Spleen (tissue), 11 donors: ENCODE results near the gene GRID2. TPM values are rescaled to one million over a fixed set of nuclear protein-coding genes. Genes with fewer than 3 reads are reported as not detected.

Source experiments
- DNase-seq: peaks from one replicate; pipeline ENCODE4 v3.0.0-alpha.2; 2020
- H3K27ac ChIP-seq, 8 donors: fragments of 200-600 bp; sonication (generic) in 7 of 8; 1 replicate in 4 of 8; 2 replicates in 4 of 8; pipeline versions ENCODE4 v1.5.0 to v1.8.0; 2016 to 2021; ENCODE audit warnings: inconsistent platforms in 4 of 8, mild to moderate bottlenecking in 4 of 8, moderate library complexity in 1 of 8
- H3K27me3 ChIP-seq, 7 donors: fragments of 200-600 bp; sonication (generic) in 6 of 7; replicated peaks in 1 of 7; 1 replicate in 4 of 7; 2 replicates in 3 of 7; pipeline versions ENCODE4 v1.5.0 to v1.8.0; 2016 to 2021; ENCODE audit warnings: inconsistent platforms in 3 of 7, mild to moderate bottlenecking in 1 of 7
- H3K36me3 ChIP-seq, 6 donors: fragments of 200-600 bp; sonication (generic) in 5 of 6; 1 replicate in 4 of 6; 2 replicates in 2 of 6; pipeline versions ENCODE4 v1.5.0 to v1.8.0; 2016 to 2021; ENCODE audit warnings: inconsistent platforms in 2 of 6
- H3K4me1 ChIP-seq, 6 donors: fragments of 200-600 bp; sonication (generic) in 5 of 6; 1 replicate in 3 of 6; 2 replicates in 3 of 6; pipeline versions ENCODE4 v1.5.0 to v1.8.0; 2016 to 2021; ENCODE audit warnings: inconsistent platforms in 3 of 6
- H3K4me3 ChIP-seq, 8 donors: fragments of 200-600 bp; sonication (generic) in 7 of 8; 1 replicate in 4 of 8; 2 replicates in 4 of 8; pipeline versions ENCODE4 v1.5.0 to v1.8.0; 2016 to 2021; ENCODE audit warnings: inconsistent platforms in 4 of 8, mild to moderate bottlenecking in 4 of 8, moderate library complexity in 2 of 8
- H3K9me3 ChIP-seq, 8 donors: fragments of 200-600 bp; sonication (generic) in 7 of 8; 1 replicate in 4 of 8; 2 replicates in 4 of 8; pipeline versions ENCODE4 v1.5.0 to v1.8.0; 2016 to 2021; ENCODE audit warnings: inconsistent platforms in 4 of 8
- POLR2A ChIP-seq, 3 donors: fragments of 450-650 bp; IDR thresholded peaks; one replicate each; pipeline ENCODE4 v1.5.1; 2017; ENCODE audit warnings: antibody characterized with exemption in 3 of 3, mild to moderate bottlenecking in 1 of 3
- POLR2AphosphoS5 ChIP-seq, 3 donors: sonication (generic); formaldehyde crosslinking; IDR thresholded peaks; one replicate each; pipeline ENCODE4 v1.5.1; 2017; ENCODE audit warnings: antibody characterized with exemption in 3 of 3
- WGBS, 5 donors: extraction: QIAGEN DNeasy Blood & Tissue Kit in 3 of 5; methylation state at CpG; one replicate each; pipeline versions ENCODE4 v1.1.5 to v1.1.7; 2013 to 2018; 5-methylcytosine and 5-hydroxymethylcytosine counted together
- intact Hi-C: fragments of 100-400 bp; cut with DNase I; formaldehyde crosslinking; loops from one replicate; pipeline ENCODE4 v1.15.0; 2023; ENCODE audit warnings: low total_unique reads
- polyA plus RNA-seq, 3 donors: library from polyadenylated mRNA; stranded (reverse); fragments of 200-250 nt; gene quantifications; one replicate each; pipeline ENCODE4 v1.2.1, GENCODE V29; 2013
- total RNA-seq, 7 donors: library from RNA; depleted of rRNA in 3 of 7; stranded (reverse); fragments of >200 nt in 3 of 7; fragmentation: NEBNext Ultra II Directional in 4 of 7; extraction: Animal tissue kit (Norgen Biotek cat#: 25700) in 4 of 7; gene quantifications; one replicate each; pipeline versions ENCODE4 v1.1.0 to v1.2.1, GENCODE V29; 2016 to 2021
- TF ChIP-seq, protein P1 (sequence below), 11 experiments: fragments of 200-600 bp in 7 of 11; fragments of 450-650 bp in 4 of 11; sonication (generic) in 4 of 11; IDR thresholded peaks in 8 of 11; conservative IDR thresholded peaks in 3 of 11; 1 replicate in 7 of 11; 2 replicates in 4 of 11; pipeline versions ENCODE4 v1.4.0 to v1.8.0; 2016 to 2021; ENCODE audit warnings: antibody characterized with exemption in 11 of 11, inconsistent platforms in 4 of 11, mild to moderate bottlenecking in 1 of 11
- donor health status: healthy with polysubstance abuse.
- donor health status: DM: no; HTN: no; CAD: no; lungs with moderate emphysema.
- donor health status: DM: no; HTN: no; CAD: no.
- donor health status: Bipolar disorder and iron deficiency.
- donor health status: healthy.
- donor health status: DM: no; HTN: no; CAD: no.
- donor health status: DM: yes; HTN: yes; CAD: no.

Gene GRID2
- total and polyA plus RNA-seq, 10 donors, result 0.03 to 0.92 (median 0.22) TPM; not detected in 4

DNA sequence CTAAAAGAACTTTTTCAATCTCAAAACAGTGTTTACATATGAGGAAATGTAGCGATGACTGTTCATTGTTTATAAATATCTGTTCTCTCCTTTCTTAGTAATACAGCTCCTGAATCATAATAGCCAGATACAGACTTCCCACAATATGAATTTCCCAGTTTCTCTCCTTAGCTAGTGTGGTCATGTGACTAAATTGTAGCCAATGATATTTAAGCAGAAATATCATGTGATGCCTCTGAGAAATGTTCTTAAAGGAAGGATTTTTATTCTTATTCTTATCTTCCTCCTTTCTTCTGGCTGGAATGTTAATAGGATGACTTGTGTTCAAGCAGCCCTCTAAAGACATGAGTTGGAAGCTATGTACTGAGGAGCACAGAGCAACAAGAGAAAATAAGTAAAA, 1141.1 kb downstream of the GRID2 start:
- Histone ChIP-seq H3K4me3 (no peak overlapping the region), H3K27me3 (no peaks in the 10 kb centered on the region), H3K4me1 (no peaks in the 10 kb centered on the region), H3K36me3 (no peaks in the 10 kb centered on the region), H3K9me3 (no peaks in the 10 kb centered on the region), H3K27ac (no peak overlapping the region)
- intact Hi-C loops, result no loop called here
- DNase-seq, result no peak
- 87 to 95% (median 94%) methylated on average over 1 of the region's 1 CpG for WGBS, 5 donors
- TF ChIP-seq, protein P1, sequence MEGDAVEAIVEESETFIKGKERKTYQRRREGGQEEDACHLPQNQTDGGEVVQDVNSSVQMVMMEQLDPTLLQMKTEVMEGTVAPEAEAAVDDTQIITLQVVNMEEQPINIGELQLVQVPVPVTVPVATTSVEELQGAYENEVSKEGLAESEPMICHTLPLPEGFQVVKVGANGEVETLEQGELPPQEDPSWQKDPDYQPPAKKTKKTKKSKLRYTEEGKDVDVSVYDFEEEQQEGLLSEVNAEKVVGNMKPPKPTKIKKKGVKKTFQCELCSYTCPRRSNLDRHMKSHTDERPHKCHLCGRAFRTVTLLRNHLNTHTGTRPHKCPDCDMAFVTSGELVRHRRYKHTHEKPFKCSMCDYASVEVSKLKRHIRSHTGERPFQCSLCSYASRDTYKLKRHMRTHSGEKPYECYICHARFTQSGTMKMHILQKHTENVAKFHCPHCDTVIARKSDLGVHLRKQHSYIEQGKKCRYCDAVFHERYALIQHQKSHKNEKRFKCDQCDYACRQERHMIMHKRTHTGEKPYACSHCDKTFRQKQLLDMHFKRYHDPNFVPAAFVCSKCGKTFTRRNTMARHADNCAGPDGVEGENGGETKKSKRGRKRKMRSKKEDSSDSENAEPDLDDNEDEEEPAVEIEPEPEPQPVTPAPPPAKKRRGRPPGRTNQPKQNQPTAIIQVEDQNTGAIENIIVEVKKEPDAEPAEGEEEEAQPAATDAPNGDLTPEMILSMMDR (IDR thresholded peaks at IDR 0.05 in 8 of 11, conservative IDR thresholded peaks at IDR 0.05 in 3 of 11), result no peak
- no peak for TF ChIP-seq POLR2AphosphoS5 (IDR thresholded peaks at IDR 0.05)
- TF ChIP-seq POLR2A (IDR thresholded peaks at IDR 0.05), result no peak

DNA sequence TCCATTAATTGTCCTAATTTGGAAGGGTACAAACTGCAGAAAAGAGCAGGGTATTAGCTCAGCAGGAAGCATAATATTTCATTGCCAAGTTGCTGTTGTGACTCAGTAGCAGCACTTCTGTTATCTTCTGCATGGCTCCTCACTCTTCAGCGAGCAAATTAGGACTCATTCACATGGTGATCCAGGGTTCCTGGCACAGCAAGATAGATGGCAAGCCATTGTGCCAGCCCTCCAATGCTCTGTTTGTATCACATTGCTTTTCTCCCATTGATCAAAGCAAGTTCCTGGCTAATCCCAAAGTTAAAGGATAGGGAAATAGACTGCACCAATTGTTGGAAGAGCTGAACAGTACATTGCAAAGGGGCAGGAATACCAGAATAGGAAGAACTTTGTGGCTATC, 1142.3 kb downstream of the GRID2 start:
- Histone ChIP-seq H3K27me3 (no peaks in the 10 kb centered on the region), H3K4me3 (no peak overlapping the region), H3K9me3 (no peaks in the 10 kb centered on the region), H3K36me3 (no peaks in the 10 kb centered on the region), H3K27ac (no peak overlapping the region), H3K4me1 (no peaks in the 10 kb centered on the region)
- TF ChIP-seq POLR2A (IDR thresholded peaks at IDR 0.05) (no peak), POLR2AphosphoS5 (IDR thresholded peaks at IDR 0.05) (no peak)
- TF ChIP-seq, protein P1 (IDR thresholded peaks at IDR 0.05 in 8 of 11, conservative IDR thresholded peaks at IDR 0.05 in 3 of 11), result no peak
- intact Hi-C loops, result no loop called here
- 64 to 88% (median 75%) methylated on average over 1 of the region's 1 CpG for WGBS, 5 donors
- DNase-seq, result no peak

DNA sequence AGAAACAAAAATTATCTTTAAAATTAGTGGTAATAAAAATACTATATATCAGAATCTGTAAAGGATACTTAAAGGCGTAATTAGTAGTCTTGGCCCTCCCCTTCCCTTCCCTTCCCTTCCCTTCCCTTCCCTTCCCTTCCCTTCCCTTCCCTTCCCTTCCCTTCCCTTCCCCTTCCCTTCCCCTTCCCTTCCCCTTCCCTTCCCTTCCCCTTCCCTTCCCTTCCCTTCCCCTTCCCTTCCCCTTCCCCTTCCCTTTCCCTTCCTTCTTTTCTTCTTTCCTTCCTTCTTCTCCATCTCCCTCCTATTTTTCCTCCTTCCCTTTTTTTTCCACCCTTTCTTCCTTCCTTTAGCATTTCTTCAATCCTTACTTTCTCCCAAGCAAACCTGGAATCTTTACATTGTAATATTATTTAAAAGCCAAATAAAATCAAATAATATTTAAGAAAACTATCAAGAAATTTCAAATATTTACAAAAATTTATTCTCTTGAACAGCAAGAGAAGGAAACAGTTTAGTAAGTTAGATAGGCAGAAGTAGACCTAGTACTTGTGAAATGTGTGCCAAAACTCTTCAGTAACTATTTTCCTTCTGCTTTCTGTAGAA, 1145.0 kb downstream of the GRID2 start:
- Histone ChIP-seq H3K9me3 (no peaks in the 10 kb centered on the region), H3K27me3 (no peaks in the 10 kb centered on the region), H3K4me1 (no peaks in the 10 kb centered on the region), H3K27ac (no peak overlapping the region), H3K36me3 (no peaks in the 10 kb centered on the region), H3K4me3 (no peak overlapping the region)
- intact Hi-C loops, result no loop called here
- WGBS, 5 donors, result 79 to 96% (median 88%) methylated on average over 1 of the region's 1 CpG
- no peak for DNase-seq
- TF ChIP-seq, protein P1 (IDR thresholded peaks at IDR 0.05 in 8 of 11, conservative IDR thresholded peaks at IDR 0.05 in 3 of 11), result no peak
- TF ChIP-seq POLR2AphosphoS5 (IDR thresholded peaks at IDR 0.05) (no peak), POLR2A (IDR thresholded peaks at IDR 0.05) (no peak)

DNA sequence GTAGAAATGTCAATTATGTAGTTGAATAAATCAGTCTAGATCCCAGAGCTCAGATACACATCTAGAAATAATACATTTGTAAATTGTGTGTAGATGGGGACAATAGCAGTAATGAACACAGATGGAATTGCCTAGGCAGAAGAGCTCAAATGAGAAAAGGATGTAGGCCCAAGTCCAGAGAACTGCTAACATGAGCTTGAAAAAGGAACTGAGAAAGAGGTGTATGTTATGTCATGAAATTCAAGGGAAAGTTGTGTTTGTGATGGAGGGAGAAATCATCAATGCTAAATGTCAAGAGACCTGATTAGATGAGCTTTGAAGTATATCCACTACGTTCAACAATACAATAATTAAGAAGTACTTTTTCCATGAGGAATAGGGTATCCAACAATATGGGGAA, 1148.2 kb downstream of the GRID2 start:
- Histone ChIP-seq H3K36me3 (no peaks in the 10 kb centered on the region), H3K27ac (no peak overlapping the region), H3K9me3 (no peaks in the 10 kb centered on the region), H3K4me1 (no peaks in the 10 kb centered on the region), H3K27me3 (no peaks in the 10 kb centered on the region), H3K4me3 (no peak overlapping the region)
- 60 to 86% (median 72%) methylated on average over 1 of the region's 1 CpG for WGBS, 5 donors
- no peak for DNase-seq
- TF ChIP-seq, protein P1 (IDR thresholded peaks at IDR 0.05 in 8 of 11, conservative IDR thresholded peaks at IDR 0.05 in 3 of 11), result no peak
- TF ChIP-seq POLR2AphosphoS5 (IDR thresholded peaks at IDR 0.05), result no peak
- no peak for TF ChIP-seq POLR2A (IDR thresholded peaks at IDR 0.05)
- intact Hi-C loops, result no loop called here
